HCT116 (cell line): ENCODE data around the gene CTDSP1. TPM values are rescaled to one million over a fixed set of nuclear protein-coding genes. Genes with fewer than 3 reads are reported as not detected.

Experiments used
- ATAC-seq: fragments of 200-7000 bp; cut with Tn5 transposase; 2 replicates; pipeline ENCODE4 v1.9.1; 2020; ENCODE audit warnings: mild to moderate bottlenecking, moderate library complexity
- BruUV-seq: library from RNA; stranded (reverse); fragments of 400-500 nt; replicated peaks from 2 replicates; lab custom pipeline; 2021; lab: Mats Ljungman, UMichigan
- CTCF ChIA-PET: fragments of 300-600 bp; sonication (Branson Sonifier 250); formaldehyde crosslinking; loops from one replicate; lab custom pipeline; 2021; ENCODE audit warnings: antibody characterized with exemption; lab: Charles Lee
- POLR2A ChIA-PET: fragments of 300-600, 350-600 bp; sonication (Branson Sonifier 250); formaldehyde crosslinking; loops from one replicate; lab custom pipeline; 2021; ENCODE audit warnings: antibody characterized with exemption; lab: Charles Lee
- RAD21 ChIA-PET, 2 experiments: fragments of 300-600 bp; sonication (Branson Sonifier 250); formaldehyde crosslinking; loops; one replicate each; lab custom pipeline; 2023; ENCODE audit warnings: low total read pairs in 2 of 2; ENCODE audit not compliant: uncharacterized antibody in 2 of 2, unreplicated experiment in 2 of 2, low non-redundant PET in 1 of 2; lab: Charles Lee
- DNase-seq: peaks from one replicate; pipeline ENCODE4 v3.0.0-alpha.2; 2010; ENCODE audit warnings: low read depth, low spot score
- H2AFZ ChIP-seq: fragments of 200-600 bp; shearing (Covaris generic), sonication (generic); 2 replicates; pipeline ENCODE4 v1.6.1; 2017; ENCODE audit warnings: low read depth, mixed run types, mixed read lengths, antibody characterized with exemption, low read length; ENCODE audit not compliant: poor library complexity, severe bottlenecking
- H3K27ac ChIP-seq: 2 replicates; pipeline ENCODE4 v1.5.1; 2012; ENCODE audit warnings: low read depth, low read length
- H3K27me3 ChIP-seq: fragments of 200-600 bp; sonication (generic); 2 replicates; pipeline ENCODE4 v1.6.1; 2016; ENCODE audit warnings: mixed run types, low read length, mixed read lengths; ENCODE audit not compliant: insufficient read depth
- H3K36me3 ChIP-seq, 2 experiments: fragments of 200-500 bp in 1 of 2; fragments of 200-600 bp in 1 of 2; sonication (Bioruptor generic) in 1 of 2; sonication (generic) in 1 of 2; 2 replicates each; pipeline versions ENCODE4 v1.5.1 to v1.6.1; 2014 to 2016; ENCODE audit warnings: low read length in 2 of 2, inconsistent platforms in 1 of 2, mixed read lengths in 1 of 2, mixed run types in 1 of 2; ENCODE audit not compliant: insufficient read depth in 2 of 2, control insufficient read depth in 1 of 2
- H3K4me1 ChIP-seq, 2 experiments: fragments of 200-600 bp in 1 of 2; sonication (generic) in 1 of 2; 2 replicates each; pipeline versions ENCODE4 v1.5.1 to v1.6.1; 2012 to 2017; ENCODE audit warnings: low read length in 2 of 2, inconsistent platforms in 1 of 2, mild to moderate bottlenecking in 1 of 2, mixed read lengths in 1 of 2, mixed run types in 1 of 2, moderate library complexity in 1 of 2; ENCODE audit not compliant: insufficient read depth in 2 of 2, control insufficient read depth in 1 of 2
- H3K4me2 ChIP-seq: fragments of 200-600 bp; sonication (generic); 2 replicates; pipeline ENCODE4 v1.6.1; 2017; ENCODE audit warnings: mixed run types, low read length, mixed read lengths
- H3K4me3 ChIP-seq, 2 experiments: fragments of 200-600 bp in 1 of 2; sonication (generic) in 1 of 2; replicated peaks in 1 of 2; 2 replicates each; pipeline ENCODE4 v1.5.1; 2011 to 2016; ENCODE audit warnings: low read length in 2 of 2, control low read depth in 1 of 2, low read depth in 1 of 2, mild to moderate bottlenecking in 1 of 2, mixed read lengths in 1 of 2, mixed run types in 1 of 2
- H3K79me2 ChIP-seq: fragments of 200-600 bp; sonication (generic); 2 replicates; pipeline ENCODE4 v1.6.1; 2017; ENCODE audit warnings: mild to moderate bottlenecking, mixed run types, low read length, moderate library complexity, mixed read lengths; ENCODE audit not compliant: insufficient read depth
- H3K9ac ChIP-seq: fragments of 200-600 bp; sonication (generic); 2 replicates; pipeline ENCODE4 v1.6.1; 2016; ENCODE audit warnings: low read length, mixed read lengths
- H3K9me2 ChIP-seq: fragments of 200-600 bp; sonication (generic), shearing (Covaris generic); 2 replicates; pipeline ENCODE4 v1.6.1; 2017; ENCODE audit warnings: mixed run types, mild to moderate bottlenecking, moderate library complexity; ENCODE audit not compliant: insufficient read depth
- H3K9me3 ChIP-seq, 2 experiments: fragments of 200-500 bp in 1 of 2; fragments of 200-600 bp in 1 of 2; sonication (Bioruptor generic) in 1 of 2; sonication (generic) in 1 of 2; 2 replicates each; pipeline ENCODE4 v1.6.1; 2014 to 2017; ENCODE audit warnings: low read length in 2 of 2, mixed read lengths in 2 of 2, inconsistent platforms in 1 of 2, low read depth in 1 of 2, mild to moderate bottlenecking in 1 of 2, mixed run types in 1 of 2, moderate library complexity in 1 of 2; ENCODE audit not compliant: control insufficient read depth in 1 of 2, insufficient read depth in 1 of 2
- H4K20me1 ChIP-seq: fragments of 200-600 bp; sonication (generic), shearing (Covaris generic); 2 replicates; pipeline ENCODE4 v1.6.1; 2017; ENCODE audit warnings: mixed run types, mild to moderate bottlenecking, moderate library complexity; ENCODE audit not compliant: insufficient read depth
- ATF3 ChIP-seq: IDR thresholded peaks from 2 replicates; pipeline ENCODE4 v1.6.1; 2012
- CBX3 ChIP-seq: IDR thresholded peaks from 2 replicates; pipeline ENCODE4 v1.6.1; 2012; ENCODE audit warnings: low read depth
- ELF1 ChIP-seq: IDR thresholded peaks from 2 replicates; pipeline ENCODE4 v1.6.1; 2012; ENCODE audit warnings: low read depth, borderline replicate concordance
- EZH2 ChIP-seq: fragments of 200-600 bp; sonication (generic); IDR thresholded peaks from 2 replicates; pipeline ENCODE4 v1.6.1; 2017; ENCODE audit warnings: antibody characterized with exemption, mixed run types
- FOSL1 ChIP-seq: IDR thresholded peaks from 2 replicates; pipeline ENCODE4 v1.6.1; 2012; ENCODE audit warnings: low read depth
- MAX ChIP-seq: IDR thresholded peaks from 2 replicates; pipeline ENCODE4 v1.6.1; 2012
- POLR2A ChIP-seq: IDR thresholded peaks from 2 replicates; pipeline ENCODE4 v1.7.0; 2011; ENCODE audit warnings: borderline replicate concordance; ENCODE audit not compliant: insufficient read depth, insufficient read length; ENCODE audit errors: extremely low read depth
- POLR2AphosphoS5 ChIP-seq: IDR thresholded peaks from 2 replicates; pipeline ENCODE4 v1.6.1; 2011; ENCODE audit warnings: mild to moderate bottlenecking, low read depth, low read length, moderate library complexity
- RAD21 ChIP-seq: IDR thresholded peaks from 2 replicates; pipeline ENCODE4 v1.6.1; 2012; ENCODE audit warnings: low read depth, mild to moderate bottlenecking
- SIN3A ChIP-seq: IDR thresholded peaks from 2 replicates; pipeline ENCODE4 v1.6.1; 2012; ENCODE audit warnings: low read depth
- SP1 ChIP-seq: IDR thresholded peaks from 2 replicates; pipeline ENCODE4 v1.6.1; 2012; ENCODE audit warnings: low read depth
- TCF7L2 ChIP-seq: IDR thresholded peaks from 2 replicates; pipeline ENCODE4 v1.7.0; 2011; ENCODE audit warnings: borderline replicate concordance, inconsistent platforms; ENCODE audit not compliant: insufficient read depth, insufficient read length; ENCODE audit errors: extremely low read depth
- YY1 ChIP-seq: IDR thresholded peaks from 2 replicates; pipeline ENCODE4 v1.6.1; 2011; ENCODE audit warnings: low read length, low read depth, moderate library complexity, mild to moderate bottlenecking; ENCODE audit not compliant: insufficient replicate concordance; ENCODE audit errors: extremely low read depth
- ZBTB33 ChIP-seq: IDR thresholded peaks from 2 replicates; pipeline ENCODE4 v1.6.1; 2011; ENCODE audit warnings: mild to moderate bottlenecking, low read length, moderate library complexity; ENCODE audit not compliant: insufficient replicate concordance; ENCODE audit errors: extremely low read depth
- ZNF274 ChIP-seq: fragments of 200-500 bp; sonication (Bioruptor generic); IDR thresholded peaks from 2 replicates; pipeline ENCODE4 v1.6.1; 2014; ENCODE audit warnings: mild to moderate bottlenecking, low read depth, low read length, inconsistent platforms
- intact Hi-C: fragments of 100-400 bp; cut with micrococcal nuclease; formaldehyde crosslinking; loops from 2 replicates; pipeline ENCODE4 v1.10.0; 2022
- total RNA-seq: library from RNA; stranded (reverse); gene quantifications from one replicate; pipeline ENCODE4 v1.2.1, GENCODE V29; 2021; ENCODE audit not compliant: unreplicated experiment

CTDSP1 gene
- total RNA-seq, 1 experiment from 2014 or later: 90.7 TPM

GRCh38 chr2:218400167-218400929 is 680 bp downstream of the CTDSP1 start:
- Histone ChIP-seq H3K9ac (peak overlapping the region; percentile 96), H3K27ac (peak overlapping the region; percentile 95), H3K79me2 (peaks cover 38% of the 10 kb centered on the region), H3K9me3 (no peaks in the 10 kb centered on the region), H3K36me3 (peaks cover 17 to 18% of the 10 kb centered on the region in 2 experiments), H3K4me1 (peaks cover 22 to 52% of the 10 kb centered on the region in 2 experiments), H3K27me3 (no peaks in the 10 kb centered on the region), H3K4me2 (peak overlapping the region; percentile 86), H3K4me3 (peak overlapping the region; percentile 63 to 85), H4K20me1 (no peaks in the 10 kb centered on the region), H2AFZ (no peak overlapping the region), H3K9me2 (no peaks in the 10 kb centered on the region)
- RAD21 ChIA-PET: interaction anchor here in 1 of 2 experiments (0.6 kb wide), 1 partner anchor 113 kb away, joined by 3 read pairs; no protein-coding TSS in a partner anchor
- CTCF ChIA-PET: interaction anchor here (0.6 kb wide), 1 partner anchor 127 kb away, joined by 4 read pairs; no protein-coding TSS in a partner anchor
- intact Hi-C loops: loop anchor here (1.0 kb wide), 1 partner anchor 99 kb away; no protein-coding TSS in a partner anchor
- DNase-seq (no peak), ATAC-seq (no peak)
- no TSS peak for BruUV-seq
- POLR2A ChIA-PET: no interaction called here
- TF ChIP-seq POLR2AphosphoS5 (peak; percentile 21; the same call in 1 of the 2 replicates), CBX3 (no peak)

GRCh38 chr2:218400930-218401881 is 1.5 kb downstream of the CTDSP1 start:
- H3K27ac ChIP-seq: peak overlapping the region; percentile 95
- no peak for ATAC-seq

More at GRCh38 chr2:218400930-218401881, 1.5 kb downstream of the CTDSP1 start:
- TF ChIP-seq SP1 (no peak), MAX (no peak), SIN3A (no peak), FOSL1 (no peak), RAD21 (no peak), TCF7L2 (no peak), ELF1 (no peak), ZNF274 (no peak), POLR2A (no peak), YY1 (no peak), ZBTB33 (no peak), EZH2 (no peak), ATF3 (no peak)
- ChIA-PET RAD21 (no interaction called here), POLR2A (no interaction called here), CTCF (no interaction called here)
- Histone ChIP-seq H2AFZ (no peak overlapping the region), H3K9me3 (no peaks in the 10 kb centered on the region), H3K9me2 (no peaks in the 10 kb centered on the region), H3K4me1 (peaks cover 27 to 55% of the 10 kb centered on the region in 2 experiments), H3K4me2 (peak overlapping the region; percentile 86), H3K36me3 (peaks cover 17 to 18% of the 10 kb centered on the region in 2 experiments), H3K4me3 (peak overlapping the region; percentile 63 to 85), H3K27me3 (no peaks in the 10 kb centered on the region), H4K20me1 (no peaks in the 10 kb centered on the region), H3K79me2 (peaks cover 38% of the 10 kb centered on the region), H3K9ac (peak overlapping the region; percentile 96)
- BruUV-seq: no TSS peak
- intact Hi-C loops: loop anchor here (1.0 kb wide), 1 partner anchor 100 kb away; no protein-coding TSS in a partner anchor
- DNase-seq: no peak
